Retinal pigment epithelial cell (primary cell): ENCODE measurements around the gene NDUFA12.

Source experiments
- DNase-seq: peaks from one replicate; pipeline ENCODE4 v3.0.0-alpha.2; 2010; ENCODE audit warnings: low read depth
- H3K4me3 ChIP-seq: 2 replicates; pipeline ENCODE4 v1.5.1; 2011; ENCODE audit warnings: mild to moderate bottlenecking, low read length, control low read depth, moderate library complexity
- CTCF ChIP-seq: conservative IDR thresholded peaks from 2 replicates; pipeline ENCODE4 v1.5.1; 2011; ENCODE audit warnings: low read depth, low read length, control low read depth, inconsistent platforms

The NDUFA12 gene

GRCh38 chr12:94983321-94983720 is 20.2 kb downstream of the NDUFA12 start:
- TF ChIP-seq CTCF: no peak

GRCh38 chr12:94982456-94982855 is 21.0 kb downstream of the NDUFA12 start:
- no peak for TF ChIP-seq CTCF
- peak; percentile 16 for DNase-seq
- no peak overlapping the region for H3K4me3 ChIP-seq

More at GRCh38 chr12:94983321-94983720, 20.2 kb downstream of the NDUFA12 start:
- H3K4me3 ChIP-seq: no peak overlapping the region
- DNase-seq: no peak

- TF ChIP-seq CTCF: peak; percentile 44
- H3K4me3 ChIP-seq: no peak overlapping the region
- peak; percentile 24 for DNase-seq
These were observed 22.9 kb downstream of the NDUFA12 start for GRCh38 chr12:94980577-94980976.

- H3K4me3 ChIP-seq: no peak overlapping the region
- TF ChIP-seq CTCF: no peak
- DNase-seq: no peak
These were observed 23.6 kb downstream of the NDUFA12 start for GRCh38 chr12:94979941-94980340.

- no peak for TF ChIP-seq CTCF
- H3K4me3 ChIP-seq: no peak overlapping the region
- DNase-seq: no peak
These were observed 25.6 kb downstream of the NDUFA12 start for GRCh38 chr12:94977766-94978468.

GRCh38 chr12:94973221-94973620 is 30.3 kb downstream of the NDUFA12 start:
- TF ChIP-seq CTCF: no peak
- no peak overlapping the region for H3K4me3 ChIP-seq
- peak; percentile 99 for DNase-seq

GRCh38 chr12:94972795-94973194 is 30.7 kb downstream of the NDUFA12 start:
- TF ChIP-seq CTCF: no peak
- DNase-seq: no peak
- H3K4me3 ChIP-seq: no peak overlapping the region
